ENCODE results near the gene NALCN. TPM values are rescaled to one million over a fixed set of nuclear protein-coding genes. Genes with fewer than 3 reads are reported as not detected.

Gene NALCN
- total RNA-seq, 2 donors from 2014 or later, result 1.6 to 4.6 TPM

- 90 to 98% methylated on average over 3 of the region's 3 CpGs for WGBS, 2 donors
- no peaks in the 10 kb centered on the region for H3K9me3 ChIP-seq
- no peak for ATAC-seq
- DNase-seq, result no peak
- peaks cover under 1% of the 10 kb centered on the region for H3K4me1 ChIP-seq
- H3K27me3 ChIP-seq, result no peaks in the 10 kb centered on the region
- no peaks in the 10 kb centered on the region for H3K36me3 ChIP-seq (replicated peaks in 1 of 2; ENCODE audit: insufficient read depth in 1 of 2, low read depth in 2 of 2)
- intact Hi-C loops (cut with DNase I), result no loop called here
- H3K27ac ChIP-seq, result no peak overlapping the region
- TF ChIP-seq CTCF (IDR thresholded peaks at IDR 0.05) (no peak), POLR2A (IDR thresholded peaks at IDR 0.05) (no peak)
- no peak overlapping the region for H3K4me3 ChIP-seq
Observed at GRCh38 chr13:101429733-101430132, 13.4 kb upstream of the NALCN start.

- intact Hi-C loops (cut with DNase I), result no loop called here
- H3K4me3 ChIP-seq, result no peak overlapping the region
- H3K36me3 ChIP-seq (replicated peaks in 1 of 2; ENCODE audit: insufficient read depth in 1 of 2, low read depth in 2 of 2), result no peaks in the 10 kb centered on the region
- no peaks in the 10 kb centered on the region for H3K27me3 ChIP-seq
- peaks cover 3% of the 10 kb centered on the region for H3K4me1 ChIP-seq
- no peak for ATAC-seq
- 65 to 66% methylated on average over 10 of the region's 10 CpGs for WGBS, 2 donors
- H3K9me3 ChIP-seq, result no peaks in the 10 kb centered on the region
- no peak for TF ChIP-seq CTCF (IDR thresholded peaks at IDR 0.05)
- DNase-seq, result no peak
- H3K27ac ChIP-seq, result no peak overlapping the region
Observed at GRCh38 chr13:101425623-101426022, 9.3 kb upstream of the NALCN start.

GRCh38 chr13:101425156-101425471 is 8.8 kb upstream of the NALCN start:
- ATAC-seq, result no peak
- intact Hi-C loops (cut with DNase I), result no loop called here
- Histone ChIP-seq H3K9me3 (no peaks in the 10 kb centered on the region), H3K27ac (no peak overlapping the region), H3K36me3 (replicated peaks in 1 of 2; ENCODE audit: insufficient read depth in 1 of 2, low read depth in 2 of 2) (no peaks in the 10 kb centered on the region), H3K27me3 (no peaks in the 10 kb centered on the region), H3K4me3 (no peak overlapping the region), H3K4me1 (peaks cover 3% of the 10 kb centered on the region)
- DNase-seq, result no peak
- no peak for TF ChIP-seq CTCF (IDR thresholded peaks at IDR 0.05)
- no peak for TF ChIP-seq POLR2A (IDR thresholded peaks at IDR 0.05)
- 87 to 89% methylated on average over 3 of the region's 3 CpGs for WGBS, 2 donors

GRCh38 chr13:101424381-101425155 is 8.3 kb upstream of the NALCN start:
- H3K27ac ChIP-seq, result peak overlapping the region in 1 of 4 donors; percentile 9
- no peak for ATAC-seq
- TF ChIP-seq CTCF (IDR thresholded peaks at IDR 0.05) (no peak), POLR2A (IDR thresholded peaks at IDR 0.05) (no peak)
- intact Hi-C loops (cut with DNase I), result no loop called here
- H3K27me3 ChIP-seq, result no peaks in the 10 kb centered on the region
- peaks cover 3% of the 10 kb centered on the region for H3K4me1 ChIP-seq
- H3K4me3 ChIP-seq, result no peak overlapping the region
- 36 to 46% methylated on average over 6 of the region's 6 CpGs for WGBS, 2 donors
- peak in 2 of 4 donors; percentile 10 to 24 for DNase-seq
- no peaks in the 10 kb centered on the region for H3K36me3 ChIP-seq (replicated peaks in 1 of 2; ENCODE audit: insufficient read depth in 1 of 2, low read depth in 2 of 2)
- H3K9me3 ChIP-seq, result no peaks in the 10 kb centered on the region

- Histone ChIP-seq H3K27me3 (no peaks in the 10 kb centered on the region), H3K36me3 (replicated peaks in 1 of 2; ENCODE audit: insufficient read depth in 1 of 2, low read depth in 2 of 2) (no peaks in the 10 kb centered on the region), H3K9me3 (no peaks in the 10 kb centered on the region), H3K4me1 (peaks cover 3% of the 10 kb centered on the region), H3K27ac (no peak overlapping the region), H3K4me3 (no peak overlapping the region)
- TF ChIP-seq CTCF (IDR thresholded peaks at IDR 0.05) (no peak), POLR2A (IDR thresholded peaks at IDR 0.05) (no peak)
- WGBS, 2 donors, result 89% methylated on average over 2 of the region's 2 CpGs
- DNase-seq (no peak), ATAC-seq (no peak)
- intact Hi-C loops (cut with DNase I), result no loop called here
Observed at GRCh38 chr13:101423872-101424271, 7.6 kb upstream of the NALCN start.

Data from body of pancreas (tissue), 4 donors.